GM12874 (cell line): ENCODE data around the gene ATG9B.

Experiments
- CTCF ChIP-seq: IDR thresholded peaks from 2 replicates; pipeline ENCODE4 v1.5.1; 2011; ENCODE audit warnings: low read depth, mild to moderate bottlenecking, control low read depth, low read length, moderate library complexity; ENCODE audit not compliant: insufficient read depth

Gene ATG9B

GRCh38 chr7:151047976-151048815 is 23.9 kb upstream of the ATG9B start, which contains the start of gene ASIC3:
Gene ASIC3, plus strand, starts transcription at chr7:151048531. Its CDS starts 355 bp downstream, at chr7:151048886.
- no peak for TF ChIP-seq CTCF

- TF ChIP-seq CTCF, result no peak
Observed at GRCh38 chr7:151046603-151047573, 22.6 kb upstream of the ATG9B start.

- TF ChIP-seq CTCF, result no peak
Observed at GRCh38 chr7:151045967-151046366, 21.7 kb upstream of the ATG9B start.

- no peak for TF ChIP-seq CTCF
Observed at GRCh38 chr7:151045262-151045661, 21.0 kb upstream of the ATG9B start.

- no peak for TF ChIP-seq CTCF
Observed at GRCh38 chr7:151043959-151044358, 19.7 kb upstream of the ATG9B start.

- no peak for TF ChIP-seq CTCF
Observed at GRCh38 chr7:151040616-151041375, 16.5 kb upstream of the ATG9B start.
